GM19023 (cell line): ENCODE measurements around the gene ARHGEF17.

Experiments
- ATAC-seq: cut with Tn5 transposase; IDR thresholded peaks from one replicate; pipeline ENCODE4 v1.9.1; 2021; ENCODE audit warnings: mild to moderate bottlenecking, moderate library complexity; ENCODE audit not compliant: unreplicated experiment

Gene ARHGEF17

DNA sequence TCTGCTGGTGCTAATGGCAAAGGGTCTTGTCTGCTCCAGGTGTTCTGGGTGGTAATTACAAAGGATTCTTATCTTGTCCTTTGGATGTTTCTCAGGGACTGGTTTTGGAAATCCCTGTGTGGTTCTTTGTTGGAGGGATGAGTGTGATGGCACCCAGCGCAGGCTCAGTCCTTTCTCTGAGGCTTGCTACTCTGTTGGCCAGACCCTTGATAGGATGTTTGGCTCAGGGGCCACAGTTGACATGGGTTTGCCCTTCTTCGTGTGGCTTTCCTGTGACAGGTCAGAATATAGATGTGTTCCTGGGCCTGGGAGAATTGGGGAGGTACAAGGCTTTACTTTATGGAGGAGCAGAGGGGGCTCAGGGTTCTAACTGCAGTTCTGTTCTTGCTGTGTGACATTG is 4.0 kb downstream of the ARHGEF17 start:
- no peak for ATAC-seq

DNA sequence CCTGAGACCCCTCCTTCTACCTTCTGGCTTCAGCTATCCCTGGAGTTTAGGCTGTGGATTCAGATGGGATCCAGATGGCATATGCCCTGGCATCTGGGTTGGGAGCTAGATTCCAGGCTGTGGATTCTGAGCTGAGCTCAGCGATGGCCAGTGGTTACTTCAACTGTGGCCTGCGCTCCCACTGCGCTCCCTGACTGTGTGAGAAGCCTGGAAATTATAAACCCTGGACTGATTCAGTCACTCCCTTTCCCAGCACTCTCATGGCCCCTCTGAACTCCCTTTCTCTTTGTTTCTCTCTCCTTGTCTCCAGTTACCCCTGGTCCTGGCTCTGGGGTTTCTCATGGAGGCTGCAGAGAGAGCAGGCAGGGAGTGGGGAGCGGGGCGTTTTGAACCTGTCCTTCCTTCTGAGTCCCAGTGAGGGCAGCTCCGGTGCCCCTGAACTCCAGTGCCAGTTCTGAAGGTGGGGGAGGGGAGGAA is 4.8 kb downstream of the ARHGEF17 start:
- no peak for ATAC-seq

DNA sequence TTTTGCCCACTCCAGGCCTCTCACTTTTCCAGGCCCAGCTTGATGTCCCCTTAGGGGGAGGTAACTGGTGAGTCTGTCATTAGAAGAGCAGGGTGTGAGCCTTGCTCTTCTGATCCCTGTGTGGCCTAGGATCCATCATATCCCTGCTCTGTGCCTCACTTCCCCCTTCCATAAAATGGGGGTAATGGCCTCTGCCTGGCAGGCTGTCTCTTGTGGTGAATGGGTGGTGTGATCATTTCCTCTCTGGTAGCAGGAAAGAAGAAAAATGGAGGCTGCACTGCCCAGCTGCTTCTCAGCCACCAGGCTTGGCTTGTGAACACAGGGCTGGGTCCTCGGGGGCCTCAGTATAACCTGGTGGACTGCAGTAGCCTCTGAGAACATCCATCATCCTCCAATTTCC is 5.6 kb downstream of the ARHGEF17 start:
- no peak for ATAC-seq

DNA sequence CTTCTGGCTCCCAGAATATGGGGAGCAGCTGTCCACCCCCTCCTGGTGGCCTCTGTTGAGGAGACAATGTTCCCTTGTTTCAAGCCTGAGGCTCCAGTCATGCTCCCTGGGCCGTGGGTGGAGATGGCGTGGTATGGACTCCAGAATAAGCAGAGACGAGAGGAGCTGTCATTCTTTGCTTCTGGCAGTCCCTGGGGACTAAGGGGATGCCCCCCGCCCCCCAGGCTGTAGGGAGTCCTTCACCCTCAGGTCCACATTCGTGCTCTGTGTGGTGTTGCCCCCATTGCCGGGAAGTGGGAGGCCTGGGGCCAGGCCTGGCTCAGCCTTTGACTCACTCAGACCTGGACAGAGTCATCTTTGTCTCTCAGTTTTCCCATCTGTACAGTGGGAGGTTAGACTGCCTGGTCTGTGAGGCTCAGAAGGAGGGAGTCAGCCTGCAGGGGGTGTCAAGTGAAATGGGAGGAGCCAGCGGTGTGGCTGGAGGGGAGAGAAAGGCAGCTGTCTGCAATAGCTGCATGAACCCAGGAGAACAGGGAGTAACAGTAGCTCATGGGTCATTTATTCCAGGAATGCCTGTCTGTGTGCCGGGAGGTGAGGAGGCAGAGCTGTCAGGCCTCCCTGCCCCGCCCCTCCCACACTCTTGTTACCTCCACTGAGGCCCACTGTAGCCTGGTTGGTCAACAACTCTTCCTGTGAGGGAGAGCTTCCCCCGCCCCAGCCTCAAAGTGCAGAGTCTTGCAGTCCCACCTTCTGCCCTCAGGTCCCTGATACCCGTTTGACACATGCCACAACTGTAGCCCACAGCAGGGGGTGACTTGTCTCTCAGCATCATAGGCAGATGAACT is 6.3 kb downstream of the ARHGEF17 start:
- ATAC-seq: no peak

DNA sequence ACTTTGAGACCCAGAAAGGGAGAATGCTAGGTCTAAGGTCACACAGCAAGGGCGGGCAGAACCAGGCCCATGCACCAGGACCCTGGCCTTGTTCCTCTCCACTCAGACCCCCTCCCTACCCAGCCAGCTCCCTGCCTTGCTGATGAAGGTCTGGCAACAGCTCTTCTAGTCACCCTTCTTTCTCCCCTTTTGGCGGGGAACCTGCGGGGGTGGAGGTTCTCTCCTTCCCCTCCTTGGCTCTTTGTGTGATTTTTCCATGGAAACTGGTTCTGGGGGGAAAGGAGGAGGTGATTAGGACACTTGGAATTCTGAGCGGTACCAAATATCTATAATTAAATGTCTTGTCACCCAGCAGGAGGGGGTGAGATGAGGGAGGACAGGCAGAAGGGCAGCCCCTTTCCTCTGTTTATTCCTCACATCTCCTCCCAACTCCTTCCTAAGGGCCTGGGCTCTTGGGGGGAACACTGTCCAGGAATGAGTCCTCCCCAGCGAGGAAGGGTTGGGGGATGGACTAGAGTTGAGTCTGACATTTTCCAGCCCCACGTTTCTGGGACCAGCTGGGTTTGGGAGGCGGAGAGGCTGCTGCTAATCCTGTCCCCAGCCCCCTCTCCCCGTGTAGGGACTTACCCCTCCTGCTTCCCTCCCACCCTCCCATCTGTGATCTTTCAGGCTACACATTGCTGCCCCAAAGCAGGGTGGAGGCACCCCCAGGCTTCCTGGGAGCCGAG is 7.4 kb downstream of the ARHGEF17 start:
- no peak for ATAC-seq

DNA sequence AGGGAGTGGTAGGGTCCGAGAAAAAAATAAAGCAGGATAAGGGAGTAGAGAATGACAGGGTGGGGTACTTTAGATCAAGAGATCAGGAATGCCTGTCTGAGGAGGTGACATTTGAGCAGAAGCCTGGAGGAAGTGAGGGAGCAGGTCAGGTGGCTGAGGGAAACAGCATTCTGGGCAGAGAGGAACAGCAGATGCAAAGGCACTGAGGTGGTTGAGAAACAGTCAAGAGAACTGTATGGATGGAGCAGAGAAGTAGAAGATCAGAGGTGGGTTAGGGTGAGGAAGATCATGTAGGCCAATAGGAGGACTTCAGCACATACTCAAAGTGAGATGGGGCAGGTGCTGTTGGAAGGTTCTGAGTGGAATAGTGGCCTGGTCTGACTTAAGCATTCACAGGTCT is 8.3 kb downstream of the ARHGEF17 start:
- ATAC-seq: no peak

DNA sequence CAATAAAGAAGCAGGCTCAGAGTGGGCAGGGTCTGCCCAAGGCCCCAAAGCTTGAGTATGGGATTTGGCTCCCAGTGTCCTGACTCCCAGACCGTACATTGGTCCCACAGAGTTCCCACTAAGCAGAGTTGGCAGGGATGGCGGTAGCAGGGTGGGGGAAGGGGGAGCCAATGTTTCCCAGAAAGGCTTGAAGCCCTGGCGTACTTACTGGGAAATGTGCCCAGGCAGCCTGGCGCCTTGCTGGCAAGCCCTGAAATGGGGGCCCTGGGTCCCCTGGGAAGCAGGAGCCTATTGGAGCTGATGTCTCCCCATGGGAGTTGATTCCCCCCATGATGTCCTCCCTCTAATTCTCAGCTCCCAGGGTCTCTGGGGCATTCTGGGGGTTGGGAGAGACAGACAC is 9.3 kb downstream of the ARHGEF17 start:
- no peak for ATAC-seq

DNA sequence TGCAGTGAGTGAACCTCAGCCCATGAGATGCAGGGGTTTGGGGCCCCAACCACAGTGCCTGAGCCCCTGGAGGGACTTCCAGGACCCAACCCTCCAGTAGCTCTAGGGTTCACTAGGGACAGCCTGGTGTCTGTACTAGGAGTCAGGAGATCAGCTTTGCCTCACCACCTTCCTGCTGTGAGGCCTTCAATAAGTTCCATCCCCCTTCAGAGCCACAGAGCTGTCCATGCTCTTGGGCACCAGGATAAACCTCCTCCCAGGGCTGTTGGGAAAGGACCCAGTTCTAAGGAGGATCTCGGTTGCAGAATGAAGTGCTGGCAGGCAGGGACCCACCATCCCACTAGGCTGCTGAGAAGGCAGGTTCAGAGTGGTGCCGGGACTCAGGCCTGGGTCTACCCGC is 9.7 kb downstream of the ARHGEF17 start:
- ATAC-seq: no peak

DNA sequence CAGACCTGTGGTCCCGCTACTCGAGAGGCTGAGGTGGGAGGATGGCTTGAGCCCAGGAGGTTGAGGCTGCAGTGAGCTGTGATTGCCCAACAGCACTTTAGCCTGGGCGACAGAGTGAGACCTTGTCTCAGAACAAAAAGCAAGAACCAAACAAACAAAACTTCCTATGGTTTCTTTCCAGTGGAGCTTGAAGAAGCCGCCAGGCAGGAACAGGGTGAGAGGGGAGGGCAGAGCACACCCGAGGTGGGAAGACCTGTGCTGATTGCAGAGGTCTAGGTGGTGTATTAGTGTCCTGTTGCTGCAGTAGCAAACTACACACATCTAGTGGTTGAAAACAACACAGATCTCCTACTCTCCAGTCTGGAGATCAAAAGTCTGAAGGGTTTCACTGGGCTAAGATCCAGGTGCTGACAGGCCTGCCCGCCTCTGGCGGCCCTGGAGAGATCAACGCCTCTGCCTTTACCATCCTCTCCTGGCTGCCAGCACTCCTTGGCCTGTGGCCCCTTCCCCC is 10.5 kb downstream of the ARHGEF17 start:
- ATAC-seq: no peak

DNA sequence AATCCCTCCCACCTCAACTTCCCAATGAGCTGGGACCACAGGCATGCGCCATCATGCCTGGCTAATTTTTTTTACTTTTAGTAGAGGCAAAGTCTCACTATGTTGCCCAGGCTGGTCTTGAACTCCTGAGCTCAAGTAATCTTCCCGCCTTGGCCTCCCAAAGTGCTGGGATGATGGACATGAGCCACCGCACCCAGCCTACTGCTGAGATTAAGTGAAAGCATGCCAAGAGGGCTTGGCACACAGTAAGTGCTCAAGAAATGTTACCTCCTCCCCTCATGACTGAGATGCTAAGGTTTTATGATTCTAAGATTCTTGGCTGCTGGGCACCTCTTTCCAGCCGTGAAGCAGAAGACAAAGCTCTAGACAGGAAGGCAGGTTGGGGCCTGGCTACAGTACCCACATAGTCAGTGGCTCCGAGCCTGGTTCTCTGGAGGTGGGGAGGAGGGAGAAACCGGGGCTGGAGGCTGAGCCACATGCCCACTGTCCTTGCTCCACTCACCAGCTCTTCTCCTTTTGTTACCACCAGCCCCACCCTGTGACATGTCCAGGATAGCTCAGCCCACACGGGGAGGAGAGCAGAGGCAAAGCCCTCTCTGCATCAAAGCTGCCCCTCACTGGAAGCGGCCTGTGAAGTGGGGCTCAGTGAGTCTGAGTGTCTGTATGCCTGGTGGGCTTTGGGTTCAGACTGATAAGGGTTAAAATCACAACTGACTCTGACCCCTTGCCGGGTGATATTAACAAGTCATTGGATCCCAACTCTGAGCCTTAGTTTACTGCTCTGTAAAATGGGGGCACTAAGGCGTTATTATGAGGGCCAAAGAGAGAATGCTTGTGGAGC is 12.9 kb downstream of the ARHGEF17 start:
- ATAC-seq: no peak

DNA sequence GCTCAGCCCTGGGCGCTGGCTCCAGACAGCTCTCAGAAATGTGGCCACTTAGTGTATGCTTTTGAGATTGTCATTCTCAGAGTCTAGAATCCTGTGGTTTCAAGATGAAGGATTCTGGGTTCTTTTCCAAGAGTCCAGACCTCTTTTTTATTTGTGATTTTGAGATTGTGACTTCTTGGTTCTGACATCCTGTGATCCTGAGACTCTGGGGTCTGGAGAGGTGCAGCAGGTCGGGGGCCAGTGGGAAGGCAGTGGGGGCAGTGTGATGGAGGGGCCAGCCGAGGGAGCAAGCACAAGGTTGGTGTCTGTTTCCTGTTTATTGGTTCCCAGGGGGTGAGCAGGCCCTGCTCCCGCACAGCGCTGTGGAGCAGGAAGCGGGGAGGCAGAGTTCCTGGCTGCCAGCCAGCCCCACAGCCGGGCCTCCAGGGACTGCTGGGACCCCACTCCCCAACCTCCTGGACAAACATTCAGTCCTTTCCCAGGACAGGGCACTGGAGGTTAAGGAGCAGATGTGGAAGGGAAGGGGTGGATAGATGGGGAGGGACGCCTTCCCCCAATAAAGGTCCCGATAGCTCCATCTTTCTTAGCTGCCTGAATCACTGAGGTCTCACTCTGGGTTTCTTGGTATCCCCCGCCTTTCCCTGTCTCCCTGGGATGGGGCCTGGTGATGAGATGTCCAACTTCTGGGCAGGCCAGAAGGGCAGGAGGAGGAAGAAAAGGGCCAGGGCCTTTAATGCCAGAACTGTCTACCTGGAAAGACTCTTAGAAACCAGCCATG is 13.7 kb downstream of the ARHGEF17 start:
- no peak for ATAC-seq

DNA sequence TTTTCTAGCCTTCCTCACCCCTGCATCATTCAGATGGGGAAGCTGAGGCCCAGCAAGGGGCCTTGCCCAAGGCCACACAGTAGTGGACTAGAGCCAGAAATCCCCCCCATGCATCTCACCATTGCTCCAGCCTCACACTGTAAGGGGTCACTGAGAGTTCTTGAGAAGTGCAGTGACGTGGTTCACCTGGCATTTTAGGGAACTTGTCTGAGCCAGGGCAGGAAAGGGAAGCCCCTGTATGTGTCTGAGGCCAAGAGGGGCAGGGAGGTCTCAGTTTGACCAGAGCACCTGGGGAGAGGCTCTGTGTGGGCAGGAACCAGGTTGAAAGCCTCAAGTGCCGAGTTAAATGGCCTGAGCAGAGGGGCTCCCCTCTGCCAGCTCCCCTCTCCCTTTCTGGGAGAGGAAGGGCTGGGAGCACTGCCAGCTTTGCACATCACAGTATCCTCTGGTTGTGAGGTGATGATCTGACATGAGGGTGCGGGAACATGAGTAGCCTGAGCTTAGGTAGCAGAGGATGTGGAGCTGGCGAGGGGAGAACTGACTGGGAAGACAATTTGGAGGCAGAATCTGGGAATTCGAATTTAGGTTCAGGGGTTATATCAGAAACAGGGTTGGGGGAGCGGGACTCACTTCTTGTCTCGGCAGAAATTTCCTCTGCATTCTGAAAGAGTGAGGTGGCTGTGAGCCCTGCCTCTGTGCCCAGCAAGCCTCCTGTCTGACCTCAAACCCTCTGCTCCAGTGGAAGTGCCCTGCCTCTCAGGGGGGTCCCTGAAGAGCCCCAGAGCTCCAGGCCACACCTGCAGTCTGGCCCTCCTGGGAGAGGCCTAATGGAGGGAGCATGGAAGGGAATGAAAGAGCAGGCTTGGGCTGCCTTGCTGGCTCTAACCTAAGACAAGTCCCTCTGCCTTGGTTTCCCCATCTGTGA is 14.6 kb downstream of the ARHGEF17 start:
- ATAC-seq: no peak

DNA sequence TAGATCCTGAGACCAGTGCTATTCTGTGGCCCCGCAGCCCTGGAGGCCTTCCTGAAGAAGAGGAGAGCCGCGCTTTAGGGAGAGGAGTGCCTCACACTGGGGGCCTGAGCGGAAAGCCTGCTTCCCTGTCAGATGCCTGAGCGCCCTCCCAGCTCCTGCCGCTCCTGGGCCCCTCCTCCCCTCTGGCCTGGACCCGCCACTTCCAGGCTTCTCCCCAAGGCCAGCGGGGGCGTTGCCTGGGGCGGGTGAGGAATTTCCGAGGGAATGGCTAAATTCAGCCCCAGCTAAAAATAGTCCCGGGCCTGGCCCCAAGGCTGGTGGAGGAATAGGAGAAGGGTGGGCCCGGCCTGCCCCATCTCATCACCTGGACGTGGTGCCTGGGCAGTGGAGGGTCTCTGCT is 15.4 kb downstream of the ARHGEF17 start:
- no peak for ATAC-seq

DNA sequence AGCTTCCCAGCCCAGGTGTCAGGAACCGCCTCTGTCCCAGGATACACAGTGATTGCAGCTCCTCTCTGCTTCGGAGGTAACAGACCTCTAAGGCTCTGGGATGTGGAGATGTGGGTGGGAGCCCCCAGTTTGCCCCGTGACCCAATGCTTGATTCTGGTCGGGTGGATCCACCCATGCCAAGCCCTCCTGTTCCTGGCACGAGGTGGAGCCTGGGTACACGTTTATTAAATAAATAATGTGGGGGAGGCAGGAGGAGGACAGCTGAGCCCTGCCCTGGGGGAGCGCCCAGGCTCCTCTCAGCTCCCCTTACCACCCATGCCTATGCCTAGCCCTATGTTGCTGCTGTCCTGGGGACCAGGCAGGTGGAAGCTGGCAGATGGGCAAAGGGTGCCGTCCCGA is 16.0 kb downstream of the ARHGEF17 start:
- ATAC-seq: no peak

DNA sequence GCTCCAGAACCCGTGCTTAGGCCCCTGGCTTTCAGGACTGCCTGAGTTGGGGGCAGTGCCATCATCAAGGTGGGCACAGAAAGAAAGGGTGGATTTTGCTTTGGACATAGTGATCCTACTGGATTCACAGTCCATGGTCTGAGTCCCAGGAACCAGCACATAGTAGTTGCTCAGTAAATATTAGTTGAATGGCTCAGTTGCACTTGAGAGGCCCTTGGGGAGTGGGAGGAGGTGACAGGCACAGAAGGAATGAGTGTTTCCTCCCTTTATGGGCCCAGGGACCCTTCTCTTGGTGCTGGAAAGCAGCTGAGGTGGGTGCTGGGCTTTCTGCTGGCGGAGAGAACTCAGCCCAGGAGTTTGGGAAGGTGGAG is 16.6 kb downstream of the ARHGEF17 start:
- ATAC-seq: peak; percentile 5

DNA sequence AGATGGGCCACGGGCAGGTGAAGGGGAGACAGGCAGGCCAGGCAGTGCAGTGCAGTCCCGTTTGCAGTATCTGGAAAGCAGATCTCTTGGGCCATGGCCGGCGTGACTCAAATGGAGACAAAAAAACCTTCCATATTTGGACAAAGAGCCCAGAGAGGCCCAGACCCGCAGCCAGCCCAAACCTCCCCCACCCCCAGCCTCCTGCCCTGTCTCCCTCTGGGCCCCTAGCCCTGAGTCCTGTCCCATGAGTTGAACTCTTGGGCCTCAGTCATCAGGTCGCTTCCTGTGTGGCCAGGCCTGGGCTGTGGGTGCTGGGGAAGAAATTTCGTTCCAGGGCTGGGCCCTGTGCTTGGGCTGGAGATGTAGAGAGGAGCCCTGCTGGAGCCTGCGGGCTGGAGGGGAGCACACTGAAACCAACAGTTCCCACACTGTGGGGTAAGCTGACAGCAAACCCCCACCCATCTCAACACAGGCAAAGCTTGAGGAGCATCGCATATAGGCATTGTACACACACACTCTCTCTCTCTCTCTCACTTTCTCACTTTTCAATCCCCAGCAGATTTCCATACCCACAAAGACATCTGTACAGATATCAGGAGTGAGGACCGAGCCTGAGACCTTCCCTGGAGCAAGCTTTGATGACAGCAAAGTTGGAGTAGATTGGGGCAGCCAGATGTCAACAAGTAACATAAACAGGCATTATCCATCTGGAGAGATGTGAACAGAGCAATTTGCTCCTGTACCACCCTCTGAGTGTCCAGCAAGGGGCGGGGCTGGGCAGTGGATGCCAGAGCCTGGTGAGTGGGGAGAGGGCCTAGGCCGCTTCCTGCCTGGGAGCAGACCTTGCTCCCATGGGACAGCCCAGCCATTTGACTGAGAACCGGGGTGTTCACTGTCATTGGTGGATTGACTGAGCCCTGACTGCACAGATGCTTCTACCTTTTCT is 17.2 kb downstream of the ARHGEF17 start:
- peak; percentile 68 for ATAC-seq

DNA sequence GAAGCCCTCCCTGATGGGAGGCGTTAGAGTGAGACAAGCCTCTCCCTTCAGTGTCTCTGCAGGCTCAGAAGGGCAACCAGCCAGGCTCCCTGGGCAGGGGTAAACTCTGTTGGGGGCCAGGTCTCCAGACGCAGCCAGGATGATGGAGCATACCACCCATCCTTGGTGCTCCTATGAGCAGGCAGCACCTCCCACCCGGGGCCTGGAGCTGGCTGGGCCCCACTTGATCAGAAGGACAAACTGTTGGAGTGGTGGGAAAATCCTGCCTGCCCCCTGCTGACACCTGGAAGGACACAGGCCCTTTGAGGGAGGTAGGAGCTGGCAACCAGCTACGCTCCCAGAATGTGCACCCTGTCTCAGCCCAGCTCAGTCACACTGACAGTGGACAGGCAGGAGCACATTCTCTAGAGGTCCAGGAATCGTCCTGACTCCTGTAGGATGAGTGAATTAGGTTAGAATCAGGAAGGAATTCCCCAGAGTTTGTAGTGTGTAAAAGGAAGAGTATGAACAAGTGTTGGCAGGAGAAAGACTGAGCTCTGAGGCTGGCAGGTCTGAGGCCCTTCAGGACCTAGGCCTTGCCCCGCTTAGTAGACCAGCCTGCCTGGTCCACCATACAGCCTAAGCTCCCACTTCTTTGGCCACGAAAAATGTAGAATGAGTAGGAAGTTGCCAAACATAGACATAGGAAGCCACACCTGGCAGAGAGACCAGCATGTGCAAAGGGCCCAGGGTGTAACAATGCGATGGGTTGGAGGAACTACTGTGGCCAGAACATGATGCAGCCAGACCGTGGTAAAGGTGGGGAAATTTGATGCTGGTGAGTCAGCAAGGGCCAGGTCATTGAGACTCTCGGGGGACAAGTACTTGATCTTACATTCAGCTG is 19.1 kb downstream of the ARHGEF17 start:
- ATAC-seq: no peak
